Testis (tissue), 2 donors: Measurements from ENCODE around the gene FBLN1.

Experiments
- POLR2A ChIP-seq: fragments of 450-650 bp; IDR thresholded peaks from one replicate; pipeline ENCODE4 v1.6.1; 2017; ENCODE audit warnings: antibody characterized with exemption, mild to moderate bottlenecking, moderate library complexity
- TF ChIP-seq, protein P1 (sequence below), 3 experiments: fragments of 450-650 bp in 2 of 3; fragments of 200-600 bp in 1 of 3; sonication (generic) in 1 of 3; IDR thresholded peaks; one replicate each; pipeline ENCODE4 v1.5.1; 2016 to 2019; ENCODE audit warnings: antibody characterized with exemption in 3 of 3, mild to moderate bottlenecking in 2 of 3, moderate library complexity in 1 of 3

DNA sequence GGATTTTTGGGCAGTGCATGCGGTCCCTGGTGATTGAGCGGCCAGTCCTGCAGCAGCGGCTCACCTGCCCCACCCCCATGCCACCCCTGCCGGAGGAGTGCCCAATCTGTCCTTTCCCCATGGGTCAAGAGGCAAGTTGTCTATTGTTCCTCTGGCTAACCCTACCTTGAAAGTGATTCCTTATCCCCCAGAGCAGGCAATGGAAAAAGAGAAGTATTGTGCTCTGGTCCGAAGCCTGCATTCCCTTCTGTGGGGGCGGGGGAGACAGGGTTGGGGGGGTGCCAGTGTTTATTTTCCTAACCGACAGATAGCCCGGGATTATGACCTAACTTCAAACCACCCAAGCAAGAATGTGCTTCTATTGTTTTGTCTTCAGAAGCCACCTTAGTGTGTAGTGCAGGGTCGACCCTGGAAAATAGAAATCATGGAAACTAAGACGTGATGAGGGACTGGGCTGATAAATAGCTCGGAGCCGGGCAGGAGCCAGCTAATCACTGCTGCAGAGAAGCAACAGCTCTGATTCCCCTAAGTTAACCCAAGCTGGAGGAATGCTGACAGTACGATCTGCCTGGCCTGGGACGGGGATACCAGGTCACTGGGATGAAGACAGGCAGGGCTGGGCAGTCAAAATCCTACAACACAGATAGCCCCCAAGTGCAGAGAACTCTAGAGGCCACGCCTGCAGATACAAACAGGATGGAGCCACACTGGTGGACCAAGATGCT, 130.3 kb downstream of the FBLN1 start:
- no peak for TF ChIP-seq POLR2A
- TF ChIP-seq, protein P1, sequence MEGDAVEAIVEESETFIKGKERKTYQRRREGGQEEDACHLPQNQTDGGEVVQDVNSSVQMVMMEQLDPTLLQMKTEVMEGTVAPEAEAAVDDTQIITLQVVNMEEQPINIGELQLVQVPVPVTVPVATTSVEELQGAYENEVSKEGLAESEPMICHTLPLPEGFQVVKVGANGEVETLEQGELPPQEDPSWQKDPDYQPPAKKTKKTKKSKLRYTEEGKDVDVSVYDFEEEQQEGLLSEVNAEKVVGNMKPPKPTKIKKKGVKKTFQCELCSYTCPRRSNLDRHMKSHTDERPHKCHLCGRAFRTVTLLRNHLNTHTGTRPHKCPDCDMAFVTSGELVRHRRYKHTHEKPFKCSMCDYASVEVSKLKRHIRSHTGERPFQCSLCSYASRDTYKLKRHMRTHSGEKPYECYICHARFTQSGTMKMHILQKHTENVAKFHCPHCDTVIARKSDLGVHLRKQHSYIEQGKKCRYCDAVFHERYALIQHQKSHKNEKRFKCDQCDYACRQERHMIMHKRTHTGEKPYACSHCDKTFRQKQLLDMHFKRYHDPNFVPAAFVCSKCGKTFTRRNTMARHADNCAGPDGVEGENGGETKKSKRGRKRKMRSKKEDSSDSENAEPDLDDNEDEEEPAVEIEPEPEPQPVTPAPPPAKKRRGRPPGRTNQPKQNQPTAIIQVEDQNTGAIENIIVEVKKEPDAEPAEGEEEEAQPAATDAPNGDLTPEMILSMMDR (IDR thresholded peaks at IDR 0.05) = no peak
